ENCODE measurements around the gene PPP1R11. TPM values are rescaled to one million over a fixed set of nuclear protein-coding genes. Genes with fewer than 3 reads are reported as not detected.

PPP1R11 gene
- total RNA-seq, 1 donor from 2014 or later, result 22.7 TPM

- H3K36me3 Mint-ChIP-seq, result no peaks in the 10 kb centered on the region
- TF ChIP-seq EZH2 (IDR thresholded peaks at IDR 0.05) (no peak), CTCF (IDR thresholded peaks at IDR 0.05) (no peak), EZH2phosphoT487 (IDR thresholded peaks at IDR 0.05) (no peak)
- no peaks in the 10 kb centered on the region for H3K9me3 ChIP-seq (ENCODE audit: low read depth)
- H2AFZ ChIP-seq (replicated peaks), result no peak overlapping the region
- no peaks in the 10 kb centered on the region for H3K79me2 ChIP-seq (ENCODE audit: low read depth)
- H3K9ac ChIP-seq, result no peak overlapping the region
- H3K27me3 ChIP-seq, result no peaks in the 10 kb centered on the region
- H3K4me1 Mint-ChIP-seq, result no peaks in the 10 kb centered on the region
- no peak overlapping the region for H3K4me3 ChIP-seq
- no peaks in the 10 kb centered on the region for H3K4me1 ChIP-seq
- H3K36me3 ChIP-seq, result no peaks in the 10 kb centered on the region
- no peak overlapping the region for H3K4me2 ChIP-seq
- H3K27ac ChIP-seq, result no peak overlapping the region
- no peaks in the 10 kb centered on the region for H3F3A ChIP-seq (ENCODE audit: low read depth)
- H3K27ac Mint-ChIP-seq, result no peak overlapping the region
- no peak overlapping the region for H3K4me3 Mint-ChIP-seq
- DNase-seq (ENCODE audit: low spot score), result no peak
- H4K20me1 ChIP-seq (ENCODE audit: low read depth), result no peaks in the 10 kb centered on the region
- H3K9me3 Mint-ChIP-seq, result no peaks in the 10 kb centered on the region
- H3K27me3 Mint-ChIP-seq (ENCODE audit: insufficient read depth, low read depth), result no peaks in the 10 kb centered on the region
Observed at GRCh38 chr6:30041221-30041620, 25.8 kb upstream of the PPP1R11 start.

GRCh38 chr6:30041821-30042220 is 25.2 kb upstream of the PPP1R11 start:
- H3K36me3 Mint-ChIP-seq, result no peaks in the 10 kb centered on the region
- no peaks in the 10 kb centered on the region for H3K79me2 ChIP-seq (ENCODE audit: low read depth)
- H2AFZ ChIP-seq (replicated peaks), result no peak overlapping the region
- H3K4me3 ChIP-seq, result no peak overlapping the region
- H3K27ac Mint-ChIP-seq, result no peak overlapping the region
- no peak overlapping the region for H3K4me2 ChIP-seq
- H3K4me3 Mint-ChIP-seq, result no peak overlapping the region
- H3K27me3 ChIP-seq, result no peaks in the 10 kb centered on the region
- H4K20me1 ChIP-seq (ENCODE audit: low read depth), result no peaks in the 10 kb centered on the region
- H3F3A ChIP-seq (ENCODE audit: low read depth), result no peaks in the 10 kb centered on the region
- H3K9me3 Mint-ChIP-seq, result no peaks in the 10 kb centered on the region
- H3K9me3 ChIP-seq (ENCODE audit: low read depth), result no peaks in the 10 kb centered on the region
- no peaks in the 10 kb centered on the region for H3K4me1 Mint-ChIP-seq
- TF ChIP-seq EZH2 (IDR thresholded peaks at IDR 0.05), result no peak
- no peak for TF ChIP-seq EZH2phosphoT487 (IDR thresholded peaks at IDR 0.05)
- TF ChIP-seq CTCF (IDR thresholded peaks at IDR 0.05), result no peak
- no peaks in the 10 kb centered on the region for H3K27me3 Mint-ChIP-seq (ENCODE audit: insufficient read depth, low read depth)
- H3K36me3 ChIP-seq, result no peaks in the 10 kb centered on the region
- no peaks in the 10 kb centered on the region for H3K4me1 ChIP-seq
- no peak overlapping the region for H3K27ac ChIP-seq
- no peak for DNase-seq (ENCODE audit: low spot score)
- no peak overlapping the region for H3K9ac ChIP-seq

- Histone ChIP-seq H2AFZ (replicated peaks) (no peak overlapping the region), H3K27me3 (no peaks in the 10 kb centered on the region), H3K27ac (no peak overlapping the region), H3K36me3 (no peaks in the 10 kb centered on the region), H4K20me1 (ENCODE audit: low read depth) (no peaks in the 10 kb centered on the region), H3K4me3 (no peak overlapping the region), H3K79me2 (ENCODE audit: low read depth) (no peaks in the 10 kb centered on the region), H3K9me3 (ENCODE audit: low read depth) (no peaks in the 10 kb centered on the region), H3K4me1 (no peaks in the 10 kb centered on the region), H3F3A (ENCODE audit: low read depth) (no peaks in the 10 kb centered on the region), H3K9ac (no peak overlapping the region), H3K4me2 (no peak overlapping the region)
- no peak for DNase-seq (ENCODE audit: low spot score)
- Mint-ChIP-seq H3K27ac (no peak overlapping the region), H3K9me3 (no peaks in the 10 kb centered on the region), H3K36me3 (no peaks in the 10 kb centered on the region), H3K27me3 (ENCODE audit: insufficient read depth, low read depth) (no peaks in the 10 kb centered on the region), H3K4me3 (no peak overlapping the region), H3K4me1 (no peaks in the 10 kb centered on the region)
- TF ChIP-seq CTCF (IDR thresholded peaks at IDR 0.05), result no peak
- no peak for TF ChIP-seq EZH2 (IDR thresholded peaks at IDR 0.05)
- TF ChIP-seq EZH2phosphoT487 (IDR thresholded peaks at IDR 0.05), result no peak
Observed at GRCh38 chr6:30042476-30042875, 24.5 kb upstream of the PPP1R11 start.

Measured in neural progenitor cell (in vitro differentiated cells).